ENCODE data around the gene EHF.

EHF gene

GRCh38 chr11:34624069-34624468 lies 3.2 kb downstream of the EHF start:
- no peak overlapping the region for H3K4me3 ChIP-seq (ENCODE audit: low read depth, low read length)
- ChIA-PET POLR2A (no interaction called here), CTCF (interaction anchor here (1.3 kb wide), 1 partner anchor 20 kb away, joined by 3 read pairs; no protein-coding TSS in a partner anchor)
- H3K27ac ChIP-seq (ENCODE audit: extremely low read depth, low read depth, low read length): no peak overlapping the region
- H3K36me3 ChIP-seq (ENCODE audit: control insufficient read depth in 2 of 2, insufficient read depth in 1 of 2, low read length in 2 of 2): no peaks in the 10 kb centered on the region
- H3K9me3 ChIP-seq (ENCODE audit: control insufficient read depth, insufficient read depth, low read depth, low read length): no peaks in the 10 kb centered on the region
- TF ChIP-seq ZBTB44 (tag by site-specific recombination; IDR thresholded peaks at IDR 0.05): no peak
- no peaks in the 10 kb centered on the region for H3K4me1 ChIP-seq (ENCODE audit: control insufficient read depth, insufficient read depth, low read length)

- H3K27ac ChIP-seq (ENCODE audit: extremely low read depth, low read depth, low read length): no peak overlapping the region
- TF ChIP-seq HOXC10 (CRISPR knock-in tag; IDR thresholded peaks at IDR 0.05) (no peak), WT1 (tag by site-specific recombination; IDR thresholded peaks at IDR 0.05) (no peak), ELK4 (IDR thresholded peaks at IDR 0.05; ENCODE audit: borderline replicate concordance, low read depth, low read length) (no peak), ZNF404 (tag by site-specific recombination; IDR thresholded peaks at IDR 0.05) (no peak), ZNF394 (tag by site-specific recombination; IDR thresholded peaks at IDR 0.05; ENCODE audit: borderline replicate concordance) (no peak), TCF7L2 (IDR thresholded peaks at IDR 0.05; ENCODE audit: borderline replicate concordance, low read depth, low read length) (no peak), ATF2 (tag by site-specific recombination; IDR thresholded peaks at IDR 0.05; ENCODE audit: low read depth) (no peak), ZBTB8A (tag by site-specific recombination; IDR thresholded peaks at IDR 0.05) (no peak)
- H3K36me3 ChIP-seq (ENCODE audit: control insufficient read depth in 2 of 2, insufficient read depth in 1 of 2, low read length in 2 of 2): no peaks in the 10 kb centered on the region
- no peaks in the 10 kb centered on the region for H3K9me3 ChIP-seq (ENCODE audit: control insufficient read depth, insufficient read depth, low read depth, low read length)
- ChIA-PET POLR2A (no interaction called here), CTCF (interaction anchor here (0.6 kb wide), 1 partner anchor 381 kb away, joined by 3 read pairs; no protein-coding TSS in a partner anchor)
- no peak overlapping the region for H3K4me3 ChIP-seq (ENCODE audit: low read depth, low read length)
- no peaks in the 10 kb centered on the region for H3K4me1 ChIP-seq (ENCODE audit: control insufficient read depth, insufficient read depth, low read length)
Measured at GRCh38 chr11:34625576-34625975, 4.7 kb downstream of the EHF start.

- Histone ChIP-seq H3K4me3 (ENCODE audit: low read depth, low read length) (no peak overlapping the region), H3K27ac (ENCODE audit: extremely low read depth, low read depth, low read length) (no peak overlapping the region), H3K4me1 (ENCODE audit: control insufficient read depth, insufficient read depth, low read length) (no peaks in the 10 kb centered on the region), H3K9me3 (ENCODE audit: control insufficient read depth, insufficient read depth, low read depth, low read length) (no peaks in the 10 kb centered on the region), H3K36me3 (ENCODE audit: control insufficient read depth in 2 of 2, insufficient read depth in 1 of 2, low read length in 2 of 2) (no peaks in the 10 kb centered on the region)
- POLR2A ChIA-PET: no interaction called here
- CTCF ChIA-PET: interaction anchor here (0.7 kb wide), 1 partner anchor 265 kb away, joined by 3 read pairs; no protein-coding TSS in a partner anchor
- no peak for TF ChIP-seq ZNF600 (tag by site-specific recombination; IDR thresholded peaks at IDR 0.05)
- no peak for TF ChIP-seq ZNF24 (tag by site-specific recombination; IDR thresholded peaks at IDR 0.05)
- no peak for TF ChIP-seq ZNF621 (tag by site-specific recombination; IDR thresholded peaks at IDR 0.05)
- no peak for TF ChIP-seq REST (tag by site-specific recombination; IDR thresholded peaks at IDR 0.05)
- no peak for TF ChIP-seq KLF10 (tag by site-specific recombination; IDR thresholded peaks at IDR 0.05)
- no peak for TF ChIP-seq ZNF791 (tag by site-specific recombination; IDR thresholded peaks at IDR 0.05)
- TF ChIP-seq HIC1 (tag by site-specific recombination; IDR thresholded peaks at IDR 0.05): no peak
- no peak for TF ChIP-seq ZNF10 (tag by site-specific recombination; IDR thresholded peaks at IDR 0.05)
- TF ChIP-seq TRIM28 (IDR thresholded peaks at IDR 0.05; ENCODE audit: borderline replicate concordance, low read length): no peak
- TF ChIP-seq BCL6B (tag by site-specific recombination; IDR thresholded peaks at IDR 0.05): no peak
- TF ChIP-seq ZBTB48 (tag by site-specific recombination; IDR thresholded peaks at IDR 0.05): no peak
- TF ChIP-seq TCF7L2 (IDR thresholded peaks at IDR 0.05; ENCODE audit: borderline replicate concordance, low read depth, low read length): no peak
- no peak for TF ChIP-seq ZNF354C (tag by site-specific recombination; IDR thresholded peaks at IDR 0.05; ENCODE audit: borderline replicate concordance, low read depth)
Measured at GRCh38 chr11:34626393-34626792, 5.5 kb downstream of the EHF start.
